Esophagus (tissue), 2 donors: ENCODE measurements around the gene FOSL1. TPM values are rescaled to one million over a fixed set of nuclear protein-coding genes. Genes with fewer than 3 reads are reported as not detected.

Source experiments
- H3K27ac ChIP-seq, 2 donors: one replicate each; pipeline ENCODE4 v1.5.1; 2013; ENCODE audit warnings: low read depth in 2 of 2, mild to moderate bottlenecking in 2 of 2, inconsistent platforms in 1 of 2, low read length in 1 of 2, moderate library complexity in 1 of 2
- H3K27me3 ChIP-seq, 2 donors: one replicate each; pipeline ENCODE4 v1.6.1; 2013; ENCODE audit warnings: low read length in 2 of 2, control low read depth in 1 of 2, mild to moderate bottlenecking in 1 of 2; ENCODE audit not compliant: insufficient read depth in 2 of 2, control insufficient read depth in 1 of 2
- H3K36me3 ChIP-seq, 2 donors: one replicate each; pipeline ENCODE4 v1.6.1; 2013; ENCODE audit warnings: low read length in 1 of 2; ENCODE audit not compliant: control insufficient read depth in 2 of 2, insufficient read depth in 2 of 2
- H3K4me1 ChIP-seq, 2 donors: one replicate each; pipeline ENCODE4 v1.6.1; 2013; ENCODE audit warnings: low read length in 1 of 2; ENCODE audit not compliant: control insufficient read depth in 2 of 2, insufficient read depth in 2 of 2
- H3K4me3 ChIP-seq, 2 donors: one replicate each; pipeline ENCODE4 v1.5.1; 2013; ENCODE audit warnings: low read length in 2 of 2, mild to moderate bottlenecking in 2 of 2, low read depth in 1 of 2, moderate library complexity in 1 of 2
- H3K9me3 ChIP-seq, 2 donors: one replicate each; pipeline ENCODE4 v1.6.1; 2013; ENCODE audit warnings: mild to moderate bottlenecking in 2 of 2, low read depth in 1 of 2, low read length in 1 of 2, moderate library complexity in 1 of 2; ENCODE audit not compliant: control insufficient read depth in 2 of 2, insufficient read depth in 1 of 2
- WGBS, 2 donors: extraction: QIAGEN DNeasy Blood & Tissue Kit; methylation state at CpG; one replicate each; pipeline ENCODE4 v1.1.7; 2013; 5-methylcytosine and 5-hydroxymethylcytosine counted together
- polyA plus RNA-seq, 2 donors: library from polyadenylated mRNA; stranded (reverse); fragments of 200-250 nt; gene quantifications; one replicate each; pipeline ENCODE4 v1.2.3, GENCODE V29; 2013
- donor health status: healthy with polysubstance abuse.
- donor health status: Bipolar disorder and iron deficiency.

FOSL1 gene
- polyA plus RNA-seq, 2 donors, result 26.7 to 39.6 TPM

GRCh38 chr11:65916391-65916790, 16.2 kb upstream of the FOSL1 start:
- Histone ChIP-seq H3K4me3 (no peak overlapping the region), H3K9me3 (no peaks in the 10 kb centered on the region), H3K27me3 (no peaks in the 10 kb centered on the region), H3K27ac (peak overlapping the region; percentile 86 to 96), H3K4me1 (peaks cover 36 to 49% of the 10 kb centered on the region in 2 donors), H3K36me3 (peaks cover 0 to 3% of the 10 kb centered on the region in 2 donors)
- 55 to 62% methylated on average over 7 of the region's 7 CpGs for WGBS, 2 donors

GRCh38 chr11:65915821-65916251, 15.6 kb upstream of the FOSL1 start:
- no peaks in the 10 kb centered on the region for H3K9me3 ChIP-seq

GRCh38 chr11:65915101-65915820, 15.1 kb upstream of the FOSL1 start:
- Histone ChIP-seq H3K27ac (peak overlapping the region; percentile 86 to 96), H3K4me3 (no peak overlapping the region), H3K9me3 (no peaks in the 10 kb centered on the region), H3K36me3 (peaks cover 0 to 3% of the 10 kb centered on the region in 2 donors), H3K4me1 (peaks cover 30 to 41% of the 10 kb centered on the region in 2 donors), H3K27me3 (no peaks in the 10 kb centered on the region)
- WGBS, 2 donors, result 50 to 70% methylated on average over 10 of the region's 10 CpGs

More at GRCh38 chr11:65915821-65916251, 15.6 kb upstream of the FOSL1 start:
- Histone ChIP-seq H3K27ac (peak overlapping the region; percentile 86 to 96), H3K27me3 (no peaks in the 10 kb centered on the region), H3K36me3 (peaks cover 0 to 3% of the 10 kb centered on the region in 2 donors), H3K4me3 (peak overlapping the region in 1 of 2 donors; percentile 12), H3K4me1 (peaks cover 33 to 46% of the 10 kb centered on the region in 2 donors)
- 12 to 24% methylated on average over 12 to 13 of the region's 13 CpGs for WGBS, 2 donors

GRCh38 chr11:65912845-65913244, 12.7 kb upstream of the FOSL1 start:
- no peaks in the 10 kb centered on the region for H3K27me3 ChIP-seq
- H3K4me1 ChIP-seq, result peaks cover 27 to 35% of the 10 kb centered on the region in 2 donors
- peak overlapping the region; percentile 63 to 75 for H3K27ac ChIP-seq
- H3K9me3 ChIP-seq, result no peaks in the 10 kb centered on the region
- WGBS, 2 donors, result 32 to 40% methylated on average over 4 of the region's 4 CpGs
- H3K36me3 ChIP-seq, result peaks cover 0 to 3% of the 10 kb centered on the region in 2 donors
- H3K4me3 ChIP-seq, result no peak overlapping the region

- no peaks in the 10 kb centered on the region for H3K27me3 ChIP-seq
- 16 to 17% methylated on average over 14 of the region's 14 CpGs for WGBS, 2 donors
- peak overlapping the region; percentile 25 to 75 for H3K27ac ChIP-seq
- no peaks in the 10 kb centered on the region for H3K9me3 ChIP-seq
- peaks cover 18 to 26% of the 10 kb centered on the region in 2 donors for H3K4me1 ChIP-seq
- no peak overlapping the region for H3K4me3 ChIP-seq
- H3K36me3 ChIP-seq, result peaks cover 0 to under 1% of the 10 kb centered on the region in 2 donors
These were observed 11.7 kb upstream of the FOSL1 start for GRCh38 chr11:65911682-65912568.

- Histone ChIP-seq H3K4me1 (peaks cover 7 to 10% of the 10 kb centered on the region in 2 donors), H3K9me3 (no peaks in the 10 kb centered on the region), H3K4me3 (no peak overlapping the region), H3K27ac (no peak overlapping the region), H3K36me3 (no peaks in the 10 kb centered on the region), H3K27me3 (no peaks in the 10 kb centered on the region)
- 89 to 90% methylated on average over 6 of the region's 6 CpGs for WGBS, 2 donors
These were observed 7.7 kb upstream of the FOSL1 start for GRCh38 chr11:65907878-65908277.

- H3K36me3 ChIP-seq, result no peaks in the 10 kb centered on the region
- H3K9me3 ChIP-seq, result no peaks in the 10 kb centered on the region
- no peak overlapping the region for H3K4me3 ChIP-seq
- no peaks in the 10 kb centered on the region for H3K27me3 ChIP-seq
- peak overlapping the region in 1 of 2 donors; percentile 28 for H3K27ac ChIP-seq
- 79 to 81% methylated on average over 5 of the region's 5 CpGs for WGBS, 2 donors
- peaks cover 3 to 5% of the 10 kb centered on the region in 2 donors for H3K4me1 ChIP-seq
These were observed 6.4 kb upstream of the FOSL1 start for GRCh38 chr11:65906602-65907001.

- H3K36me3 ChIP-seq, result no peaks in the 10 kb centered on the region
- 65 to 67% methylated on average over 8 of the region's 8 CpGs for WGBS, 2 donors
- no peaks in the 10 kb centered on the region for H3K27me3 ChIP-seq
- H3K27ac ChIP-seq, result no peak overlapping the region
- no peak overlapping the region for H3K4me3 ChIP-seq
- peaks cover 0 to 10% of the 10 kb centered on the region in 2 donors for H3K4me1 ChIP-seq
- no peaks in the 10 kb centered on the region for H3K9me3 ChIP-seq
These were observed 3.5 kb upstream of the FOSL1 start for GRCh38 chr11:65903715-65904114.

GRCh38 chr11:65903068-65903481, 2.9 kb upstream of the FOSL1 start:
- WGBS, 2 donors, result 27 to 35% methylated on average over 5 of the region's 5 CpGs
- H3K27ac ChIP-seq, result peak overlapping the region in 1 of 2 donors; percentile 40
- H3K4me3 ChIP-seq, result no peak overlapping the region
- H3K4me1 ChIP-seq, result peaks cover 0 to 10% of the 10 kb centered on the region in 2 donors
- no peaks in the 10 kb centered on the region for H3K27me3 ChIP-seq
- no peaks in the 10 kb centered on the region for H3K9me3 ChIP-seq
- H3K36me3 ChIP-seq, result no peaks in the 10 kb centered on the region
